ENCODE data around the gene NAV1. TPM values are rescaled to one million over a fixed set of nuclear protein-coding genes. Genes with fewer than 3 reads are reported as not detected.

NAV1 gene
- total RNA-seq, 2 experiments from 2014 or later: 1.6 to 2.1 TPM

- no peaks in the 10 kb centered on the region for H3K9me3 Mint-ChIP-seq
- intact Hi-C loops (cut with micrococcal nuclease): no loop called here
- no peak overlapping the region for H3K27ac Mint-ChIP-seq
- DNase-seq (no peak), ATAC-seq (no peak)
- no peaks in the 10 kb centered on the region for H3K36me3 Mint-ChIP-seq (ENCODE audit: low read depth)
- TF ChIP-seq CTCF (IDR thresholded peaks at IDR 0.05): no peak
- no peaks in the 10 kb centered on the region for H3K27me3 Mint-ChIP-seq
- ChIA-PET POLR2A (interaction anchor here (0.9 kb wide), 1 partner anchor 231 kb away, joined by 3 read pairs; no protein-coding TSS in a partner anchor), CTCF (interaction anchor here (1.0 to 4.7 kb wide), 3 partner anchors 141 to 228 kb away, joined by 3 to 64 read pairs (median 23); no protein-coding TSS in a partner anchor)
- H3K4me1 Mint-ChIP-seq (ENCODE audit: low read depth): peaks cover 2% of the 10 kb centered on the region
- no peak overlapping the region for H3K4me3 Mint-ChIP-seq
Observed at GRCh38 chr1:201562257-201562656, 23.3 kb downstream of the NAV1 start.

GRCh38 chr1:201562659-201563405 lies 23.9 kb downstream of the NAV1 start:
- TF ChIP-seq CTCF (IDR thresholded peaks at IDR 0.05): no peak
- H3K9me3 Mint-ChIP-seq: no peaks in the 10 kb centered on the region
- POLR2A ChIA-PET: no interaction called here

GRCh38 chr1:201563406-201563780 lies 24.5 kb downstream of the NAV1 start:
- intact Hi-C loops (cut with micrococcal nuclease): no loop called here
- Mint-ChIP-seq H3K27ac (no peak overlapping the region), H3K4me1 (ENCODE audit: low read depth) (peaks cover 2% of the 10 kb centered on the region), H3K27me3 (no peaks in the 10 kb centered on the region), H3K4me3 (no peak overlapping the region), H3K9me3 (no peaks in the 10 kb centered on the region), H3K36me3 (ENCODE audit: low read depth) (no peaks in the 10 kb centered on the region)
- no peak for ATAC-seq
- ChIA-PET CTCF (interaction anchor here (1.0 to 1.7 kb wide), 2 partner anchors 141 to 146 kb away, joined by 3 to 4 read pairs; no protein-coding TSS in a partner anchor), POLR2A (no interaction called here)
- no peak for DNase-seq
- no peak for TF ChIP-seq CTCF (IDR thresholded peaks at IDR 0.05)

More at GRCh38 chr1:201562659-201563405, 23.9 kb downstream of the NAV1 start:
- no peaks in the 10 kb centered on the region for H3K36me3 Mint-ChIP-seq (ENCODE audit: low read depth)
- no peaks in the 10 kb centered on the region for H3K27me3 Mint-ChIP-seq
- ATAC-seq (no peak), DNase-seq (no peak)
- H3K4me3 Mint-ChIP-seq: no peak overlapping the region
- intact Hi-C loops (cut with micrococcal nuclease): no loop called here
- no peak overlapping the region for H3K27ac Mint-ChIP-seq
- CTCF ChIA-PET: interaction anchor here (1.0 to 4.7 kb wide), 2 partner anchors 141 to 147 kb away, joined by 3 to 64 read pairs; no protein-coding TSS in a partner anchor
- H3K4me1 Mint-ChIP-seq (ENCODE audit: low read depth): peaks cover 2% of the 10 kb centered on the region

- no peak for DNase-seq
- ATAC-seq: no peak
- Mint-ChIP-seq H3K27ac (no peak overlapping the region), H3K27me3 (no peaks in the 10 kb centered on the region), H3K9me3 (no peaks in the 10 kb centered on the region), H3K4me1 (ENCODE audit: low read depth) (peaks cover 2% of the 10 kb centered on the region), H3K4me3 (no peak overlapping the region), H3K36me3 (ENCODE audit: low read depth) (no peaks in the 10 kb centered on the region)
- no peak for TF ChIP-seq CTCF (IDR thresholded peaks at IDR 0.05)
- CTCF ChIA-PET: interaction anchor here (1.7 kb wide), 1 partner anchor 141 kb away, joined by 4 read pairs; no protein-coding TSS in a partner anchor
- intact Hi-C loops (cut with micrococcal nuclease): no loop called here
- POLR2A ChIA-PET: no interaction called here
Observed at GRCh38 chr1:201563941-201564340, 25.0 kb downstream of the NAV1 start.

Measured in activated CD8-positive, alpha-beta T cell treated with anti-CD3 and anti-CD28 coated beads for 36 hours (primary cell).